ENCODE results near the gene AR.
A peak's percentile ranks its signal among the peaks of the same experiment; 100 is the strongest.

Gene AR, protein sequence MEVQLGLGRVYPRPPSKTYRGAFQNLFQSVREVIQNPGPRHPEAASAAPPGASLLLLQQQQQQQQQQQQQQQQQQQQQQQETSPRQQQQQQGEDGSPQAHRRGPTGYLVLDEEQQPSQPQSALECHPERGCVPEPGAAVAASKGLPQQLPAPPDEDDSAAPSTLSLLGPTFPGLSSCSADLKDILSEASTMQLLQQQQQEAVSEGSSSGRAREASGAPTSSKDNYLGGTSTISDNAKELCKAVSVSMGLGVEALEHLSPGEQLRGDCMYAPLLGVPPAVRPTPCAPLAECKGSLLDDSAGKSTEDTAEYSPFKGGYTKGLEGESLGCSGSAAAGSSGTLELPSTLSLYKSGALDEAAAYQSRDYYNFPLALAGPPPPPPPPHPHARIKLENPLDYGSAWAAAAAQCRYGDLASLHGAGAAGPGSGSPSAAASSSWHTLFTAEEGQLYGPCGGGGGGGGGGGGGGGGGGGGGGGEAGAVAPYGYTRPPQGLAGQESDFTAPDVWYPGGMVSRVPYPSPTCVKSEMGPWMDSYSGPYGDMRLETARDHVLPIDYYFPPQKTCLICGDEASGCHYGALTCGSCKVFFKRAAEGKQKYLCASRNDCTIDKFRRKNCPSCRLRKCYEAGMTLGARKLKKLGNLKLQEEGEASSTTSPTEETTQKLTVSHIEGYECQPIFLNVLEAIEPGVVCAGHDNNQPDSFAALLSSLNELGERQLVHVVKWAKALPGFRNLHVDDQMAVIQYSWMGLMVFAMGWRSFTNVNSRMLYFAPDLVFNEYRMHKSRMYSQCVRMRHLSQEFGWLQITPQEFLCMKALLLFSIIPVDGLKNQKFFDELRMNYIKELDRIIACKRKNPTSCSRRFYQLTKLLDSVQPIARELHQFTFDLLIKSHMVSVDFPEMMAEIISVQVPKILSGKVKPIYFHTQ

DNA sequence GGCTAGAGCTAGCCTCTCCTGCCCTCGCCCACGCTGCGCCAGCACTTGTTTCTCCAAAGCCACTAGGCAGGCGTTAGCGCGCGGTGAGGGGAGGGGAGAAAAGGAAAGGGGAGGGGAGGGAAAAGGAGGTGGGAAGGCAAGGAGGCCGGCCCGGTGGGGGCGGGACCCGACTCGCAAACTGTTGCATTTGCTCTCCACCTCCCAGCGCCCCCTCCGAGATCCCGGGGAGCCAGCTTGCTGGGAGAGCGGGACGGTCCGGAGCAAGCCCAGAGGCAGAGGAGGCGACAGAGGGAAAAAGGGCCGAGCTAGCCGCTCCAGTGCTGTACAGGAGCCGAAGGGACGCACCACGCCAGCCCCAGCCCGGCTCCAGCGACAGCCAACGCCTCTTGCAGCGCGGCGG, at the start of gene AR:
Gene AR, plus strand, starts transcription at position 204 of the 400 bp plus-strand sequence. CDS start 1,126 bp downstream, outside the sequence.
- peak; percentile 74 for DNase-seq
- Mint-ChIP-seq H3K27ac (no peak within 1 kb of the TSS), H3K27me3 (ENCODE audit: low read depth, poor library complexity) (peaks cover 15% of the 10 kb centered on the region)

DNA sequence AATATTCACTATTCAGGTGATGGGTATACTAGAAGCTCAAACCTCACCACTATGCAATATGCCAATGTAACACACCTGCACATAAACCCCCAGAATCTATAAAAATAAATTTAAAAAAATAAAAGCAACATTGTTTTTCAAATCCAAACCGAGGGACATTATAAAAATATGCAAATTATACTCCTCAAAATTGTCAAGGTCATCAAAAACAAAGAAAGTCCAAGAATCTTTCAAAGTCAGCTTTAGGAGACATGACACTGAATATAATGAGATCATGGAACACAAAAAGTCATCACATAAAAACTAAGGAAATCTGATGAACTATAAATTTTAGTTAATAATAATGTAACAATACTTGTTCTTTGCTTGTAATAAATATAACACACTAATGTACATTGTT, 43.2 kb upstream of the AR start:
- H3K27ac Mint-ChIP-seq, result no peak overlapping the region
- TF ChIP-seq, protein P1, sequence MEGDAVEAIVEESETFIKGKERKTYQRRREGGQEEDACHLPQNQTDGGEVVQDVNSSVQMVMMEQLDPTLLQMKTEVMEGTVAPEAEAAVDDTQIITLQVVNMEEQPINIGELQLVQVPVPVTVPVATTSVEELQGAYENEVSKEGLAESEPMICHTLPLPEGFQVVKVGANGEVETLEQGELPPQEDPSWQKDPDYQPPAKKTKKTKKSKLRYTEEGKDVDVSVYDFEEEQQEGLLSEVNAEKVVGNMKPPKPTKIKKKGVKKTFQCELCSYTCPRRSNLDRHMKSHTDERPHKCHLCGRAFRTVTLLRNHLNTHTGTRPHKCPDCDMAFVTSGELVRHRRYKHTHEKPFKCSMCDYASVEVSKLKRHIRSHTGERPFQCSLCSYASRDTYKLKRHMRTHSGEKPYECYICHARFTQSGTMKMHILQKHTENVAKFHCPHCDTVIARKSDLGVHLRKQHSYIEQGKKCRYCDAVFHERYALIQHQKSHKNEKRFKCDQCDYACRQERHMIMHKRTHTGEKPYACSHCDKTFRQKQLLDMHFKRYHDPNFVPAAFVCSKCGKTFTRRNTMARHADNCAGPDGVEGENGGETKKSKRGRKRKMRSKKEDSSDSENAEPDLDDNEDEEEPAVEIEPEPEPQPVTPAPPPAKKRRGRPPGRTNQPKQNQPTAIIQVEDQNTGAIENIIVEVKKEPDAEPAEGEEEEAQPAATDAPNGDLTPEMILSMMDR (IDR thresholded peaks at IDR 0.05), result no peak
- peaks cover 39% of the 10 kb centered on the region for H3K9me3 Mint-ChIP-seq
- peaks cover 3% of the 10 kb centered on the region for H3K27me3 Mint-ChIP-seq (ENCODE audit: low read depth, poor library complexity)
- no peak overlapping the region for H3K4me3 Mint-ChIP-seq
- H3K4me1 Mint-ChIP-seq, result no peaks in the 10 kb centered on the region
- no peaks in the 10 kb centered on the region for H3K36me3 Mint-ChIP-seq (ENCODE audit: low read depth)
- DNase-seq, result no peak

More for the DNA sequence above, at the start of gene AR:
- TF ChIP-seq, protein P1 (IDR thresholded peaks at IDR 0.05), result no peak
- Mint-ChIP-seq H3K4me1 (peaks cover 25% of the 10 kb centered on the region), H3K4me3 (peak within 1 kb of the TSS; percentile 88), H3K9me3 (peaks cover 46% of the 10 kb centered on the region), H3K36me3 (ENCODE audit: low read depth) (no peaks in the 10 kb centered on the region)

DNA sequence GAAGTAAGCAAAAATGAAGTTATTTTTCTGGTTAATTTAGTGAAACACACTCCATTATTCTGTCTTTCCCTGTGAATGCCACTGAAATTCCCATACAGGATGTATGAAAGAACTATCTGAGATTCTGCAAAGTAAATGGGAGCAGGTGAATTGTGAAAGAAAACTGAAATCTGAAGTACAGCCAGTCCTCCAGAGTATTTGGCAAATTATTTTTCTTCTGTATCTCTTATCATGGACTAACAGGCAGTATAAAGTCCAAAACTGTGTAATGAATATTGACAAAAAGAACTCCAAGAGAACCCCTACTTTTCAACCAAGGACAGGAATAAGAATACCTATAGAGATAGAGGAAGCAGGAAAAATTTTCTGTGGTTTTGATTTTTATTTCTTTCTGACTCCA, 40.8 kb upstream of the AR start:
- DNase-seq, result no peak
- Mint-ChIP-seq H3K9me3 (peaks cover 44% of the 10 kb centered on the region), H3K4me3 (no peak overlapping the region), H3K27ac (no peak overlapping the region), H3K36me3 (ENCODE audit: low read depth) (no peaks in the 10 kb centered on the region), H3K4me1 (no peaks in the 10 kb centered on the region), H3K27me3 (ENCODE audit: low read depth, poor library complexity) (no peaks in the 10 kb centered on the region)
- TF ChIP-seq, protein P1 (IDR thresholded peaks at IDR 0.05), result no peak

DNA sequence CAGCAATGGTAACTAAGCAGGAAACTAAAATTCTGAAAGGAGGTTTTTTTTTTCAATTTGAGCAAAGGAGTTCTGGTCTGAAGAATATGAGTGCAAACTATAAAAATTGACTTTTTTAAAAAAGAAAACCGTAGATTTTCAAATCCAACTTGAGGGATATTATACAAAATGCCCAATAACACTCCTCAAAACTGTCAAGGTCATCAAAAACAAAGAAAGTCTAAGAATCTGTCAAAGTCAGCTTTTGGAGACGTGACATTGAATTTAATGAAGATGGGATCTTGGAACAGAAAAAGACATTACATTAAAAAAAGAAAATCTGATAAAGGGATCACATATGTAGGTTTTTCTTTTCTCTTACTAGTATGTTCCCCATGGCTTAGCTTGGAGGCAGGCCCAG, 40.4 kb upstream of the AR start:
- H3K36me3 Mint-ChIP-seq (ENCODE audit: low read depth), result no peaks in the 10 kb centered on the region
- H3K4me1 Mint-ChIP-seq, result no peaks in the 10 kb centered on the region
- no peaks in the 10 kb centered on the region for H3K27me3 Mint-ChIP-seq (ENCODE audit: low read depth, poor library complexity)
- TF ChIP-seq, protein P1 (IDR thresholded peaks at IDR 0.05), result no peak
- H3K4me3 Mint-ChIP-seq, result no peak overlapping the region
- no peak overlapping the region for H3K27ac Mint-ChIP-seq
- peaks cover 41% of the 10 kb centered on the region for H3K9me3 Mint-ChIP-seq
- DNase-seq, result no peak

DNA sequence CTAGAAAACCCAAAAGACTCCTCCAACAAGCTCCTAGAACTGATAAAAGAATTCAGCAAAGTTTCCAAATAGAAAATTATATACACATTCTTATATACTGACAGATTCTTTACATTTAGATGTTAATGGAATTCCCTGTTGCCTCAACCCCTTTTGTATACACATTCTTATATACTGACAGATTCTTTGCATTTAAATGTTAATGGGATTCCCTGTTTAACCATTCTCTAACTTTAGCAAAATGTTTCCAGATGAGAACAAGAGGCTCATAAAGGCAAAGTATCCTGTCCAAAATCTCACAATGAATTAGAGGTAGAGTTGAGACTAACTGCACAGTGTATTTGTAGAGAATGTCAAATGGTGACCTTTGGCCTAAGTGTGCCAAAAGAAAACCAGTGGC, 23.1 kb upstream of the AR start:
- TF ChIP-seq, protein P1 (IDR thresholded peaks at IDR 0.05), result no peak
- peaks cover 60% of the 10 kb centered on the region for H3K9me3 Mint-ChIP-seq
- peaks cover 3% of the 10 kb centered on the region for H3K27me3 Mint-ChIP-seq (ENCODE audit: low read depth, poor library complexity)
- no peak overlapping the region for H3K27ac Mint-ChIP-seq
- no peaks in the 10 kb centered on the region for H3K36me3 Mint-ChIP-seq (ENCODE audit: low read depth)
- no peak for DNase-seq
- no peaks in the 10 kb centered on the region for H3K4me1 Mint-ChIP-seq
- no peak overlapping the region for H3K4me3 Mint-ChIP-seq

Data from nephron progenitor cell (in vitro differentiated cells).